K562 (cell line): ENCODE measurements around the gene ENO2. TPM values are rescaled to one million over a fixed set of nuclear protein-coding genes. Genes with fewer than 3 reads are reported as not detected.

Source experiments
- ATAC-seq: fragments of 200-7000 bp; cut with Tn5 transposase; 3 replicates; pipeline ENCODE4 v1.9.1; 2020; ENCODE audit warnings: moderate library complexity
- BruUV-seq: library from RNA; stranded (reverse); fragments of 400-500 nt; replicated peaks from 2 replicates; lab custom pipeline; 2021; lab: Mats Ljungman, UMichigan
- CTCF ChIA-PET: fragments of 300-600 bp; formaldehyde crosslinking; extraction: SDS; loops from one replicate; lab custom pipeline; 2021; ENCODE audit warnings: low intra/inter-chr PET ratio; lab: Yijun Ruan, JAX
- POLR2A ChIA-PET: fragments of 300-600, 350-650 bp; sonication (Branson Sonifier 250); formaldehyde crosslinking; extraction: SDS; loops from one replicate; lab custom pipeline; 2021; ENCODE audit warnings: antibody characterized with exemption, inconsistent platforms; lab: Yijun Ruan, JAX
- DNase-seq, 4 experiments: peaks; one replicate each; pipeline versions ENCODE4 v3.0.0 to v3.0.0-alpha.2; 2011 to 2018; ENCODE audit warnings: low spot score in 3 of 4, mixed read lengths in 3 of 4; ENCODE audit errors: extremely low read depth in 1 of 4
- FAIRE-seq: peaks from 2 replicates; lab custom pipeline; 2011; peaks lifted over from hg19 to GRCh38; lab: Jason Lieb, UNC
- H2AFZ ChIP-seq: 2 replicates; pipeline ENCODE4 v1.6.0; 2011; ENCODE audit warnings: low read depth, low read length, control low read depth, inconsistent platforms
- H3K27ac ChIP-seq: fragments of 200-600 bp; 3 replicates; pipeline ENCODE4 v1.8.0; 2011; ENCODE audit warnings: low read depth, mild to moderate bottlenecking, control low read depth, inconsistent platforms, low read length, moderate library complexity, mixed read lengths; ENCODE audit errors: extremely low read depth
- H3K27me3 ChIP-seq, 2 experiments: fragments of 300-600 bp in 1 of 2; 2 replicates in 1 of 2; 3 replicates in 1 of 2; pipeline versions ENCODE4 v1.6.0 to v1.8.0; 2011; ENCODE audit warnings: inconsistent platforms in 2 of 2, low read length in 2 of 2, mild to moderate bottlenecking in 1 of 2, mixed read lengths in 1 of 2, moderate library complexity in 1 of 2; ENCODE audit not compliant: control insufficient read depth in 2 of 2, insufficient read depth in 2 of 2
- H3K36me3 ChIP-seq: fragments of 300-600 bp; 3 replicates; pipeline ENCODE4 v1.8.0; 2011; ENCODE audit warnings: mild to moderate bottlenecking, low read length, inconsistent platforms; ENCODE audit not compliant: control insufficient read depth, insufficient read depth
- H3K4me1 ChIP-seq, 2 experiments: fragments of 200-600 bp in 1 of 2; replicated peaks in 1 of 2; 2 replicates in 1 of 2; 3 replicates in 1 of 2; pipeline versions ENCODE4 v1.5.1 to v1.8.0; 2011; ENCODE audit warnings: inconsistent platforms in 2 of 2, low read length in 2 of 2, mild to moderate bottlenecking in 1 of 2, mixed read lengths in 1 of 2, moderate library complexity in 1 of 2; ENCODE audit not compliant: control insufficient read depth in 2 of 2, insufficient read depth in 2 of 2
- H3K4me2 ChIP-seq: 2 replicates; pipeline ENCODE4 v1.6.1; 2011; ENCODE audit warnings: low read length, control low read depth, inconsistent platforms, mixed read lengths; ENCODE audit not compliant: insufficient read depth
- H3K4me3 ChIP-seq: fragments of 200-600 bp; sonication (generic), shearing (Covaris generic); 2 replicates; pipeline ENCODE4 v1.5.1; 2016; ENCODE audit warnings: control low read depth, inconsistent platforms
- H3K79me2 ChIP-seq: fragments of 200-600 bp; 3 replicates; pipeline ENCODE4 v1.8.0; 2011; ENCODE audit warnings: low read length, inconsistent platforms; ENCODE audit not compliant: control insufficient read depth, insufficient read depth
- H3K9ac ChIP-seq, 2 experiments: 2 replicates each; pipeline versions ENCODE4 v1.6.0 to v1.6.1; 2011; ENCODE audit warnings: low read depth in 2 of 2, low read length in 2 of 2, control low read depth in 1 of 2, inconsistent platforms in 1 of 2, mild to moderate bottlenecking in 1 of 2, mixed read lengths in 1 of 2; ENCODE audit not compliant: insufficient read depth in 1 of 2
- H3K9me1 ChIP-seq: one replicate; pipeline ENCODE4 v1.6.0; 2011; ENCODE audit warnings: inconsistent platforms, mild to moderate bottlenecking, low read length, moderate library complexity; ENCODE audit not compliant: control insufficient read depth, insufficient read depth
- H3K9me3 ChIP-seq: replicated peaks from 2 replicates; pipeline ENCODE4 v1.5.1; 2011; ENCODE audit warnings: low read depth, low read length, inconsistent platforms; ENCODE audit not compliant: control insufficient read depth, insufficient read depth
- H4K20me1 ChIP-seq: replicated peaks from 2 replicates; pipeline ENCODE4 v1.6.1; 2011; ENCODE audit warnings: low read length, inconsistent platforms, mixed read lengths; ENCODE audit not compliant: control insufficient read depth, insufficient read depth
- ATF1 ChIP-seq, 2 experiments: fragments of 450-650 bp in 1 of 2; IDR thresholded peaks; 2 replicates each; pipeline ENCODE4 v1.6.1; 2016; ENCODE audit warnings: missing compliant biosample characterization in 1 of 2, missing genetic modification characterization in 1 of 2
- ATF7 ChIP-seq: fragments of 450-650 bp; IDR thresholded peaks from 2 replicates; pipeline ENCODE4 v1.7.1; 2014; ENCODE audit warnings: mild to moderate bottlenecking, moderate library complexity
- CGGBP1 ChIP-seq: fragments of 250-450 bp; sonication (Bioruptor Pico); IDR thresholded peaks from 2 replicates; pipeline ENCODE4 v1.9.0; 2021; ENCODE audit warnings: mild to moderate bottlenecking
- CHD2 ChIP-seq: IDR thresholded peaks from 2 replicates; pipeline ENCODE4 v1.6.1; 2011; ENCODE audit warnings: low read depth, low read length
- CTCFL ChIP-seq: IDR thresholded peaks from 2 replicates; pipeline ENCODE4 v1.6.1; 2011; ENCODE audit warnings: borderline replicate concordance, low read depth, mild to moderate bottlenecking, moderate library complexity, low read length; ENCODE audit not compliant: insufficient read depth, poor library complexity, severe bottlenecking
- ELF1 ChIP-seq: fragments of 200-800 bp; sonication (Bioruptor generic); IDR thresholded peaks from 2 replicates; pipeline ENCODE4 v1.6.1; 2016; ENCODE audit warnings: missing genetic modification characterization, missing compliant biosample characterization
- ELK1 ChIP-seq: sonication (generic); formaldehyde crosslinking; IDR thresholded peaks from 2 replicates; pipeline ENCODE4 v1.8.1; 2022; ENCODE audit warnings: missing genetic modification reagents
- FOXO4 ChIP-seq: fragments of 450-650 bp; formaldehyde crosslinking; IDR thresholded peaks from 2 replicates; pipeline ENCODE4 v1.4.0; 2020; ENCODE audit warnings: mild to moderate bottlenecking, moderate library complexity
- HLTF ChIP-seq: fragments of 450-650 bp; IDR thresholded peaks from 2 replicates; pipeline ENCODE4 v1.6.1; 2016
- HSF4 ChIP-seq: fragments of 250-450 bp; sonication (Bioruptor Pico); IDR thresholded peaks from 2 replicates; pipeline ENCODE4 v2.1.2; 2022; ENCODE audit warnings: mild to moderate bottlenecking, moderate library complexity, borderline replicate concordance
- MCM7 ChIP-seq, 2 experiments: fragments of 450-650 bp; IDR thresholded peaks; 2 replicates each; pipeline ENCODE4 v1.6.1; 2016 to 2018
- NCOA6 ChIP-seq: fragments of 450-650 bp; IDR thresholded peaks from 2 replicates; pipeline ENCODE4 v1.6.1; 2017; ENCODE audit warnings: mild to moderate bottlenecking
- POLR3G ChIP-seq: IDR thresholded peaks from 2 replicates; pipeline ENCODE4 v1.6.1; 2011; ENCODE audit not compliant: insufficient read length, insufficient replicate concordance; ENCODE audit errors: extremely low read depth
- RBM39 ChIP-seq: fragments of 200-400 bp; formaldehyde crosslinking; optimal IDR thresholded peaks from 2 replicates; pipeline ENCODE3; 2018; ENCODE audit warnings: low read depth, low read length
- SETDB1 ChIP-seq: IDR thresholded peaks from one replicate; pipeline ENCODE4 v1.6.1; 2012; ENCODE audit warnings: low read length, control low read depth, inconsistent platforms
- ZNF232 ChIP-seq: sonication (generic); formaldehyde crosslinking; IDR thresholded peaks from 2 replicates; pipeline ENCODE4 v1.8.0; 2022; ENCODE audit warnings: mild to moderate bottlenecking, missing genetic modification reagents
- ZNF253 ChIP-seq: fragments of 250-450 bp; sonication (Bioruptor Pico); conservative IDR thresholded peaks from 2 replicates; pipeline ENCODE4 v1.6.1; 2021; ENCODE audit warnings: mild to moderate bottlenecking
- ZNF780A ChIP-seq: fragments of 250-450 bp; sonication (Bioruptor Pico); IDR thresholded peaks from 2 replicates; pipeline ENCODE4 v1.5.0; 2021; ENCODE audit warnings: mild to moderate bottlenecking
- WGBS: fragments of 100-300 bp; shearing (Covaris generic); methylation state at CpG from one replicate; pipeline ENCODE4 v1.1.6; 2016; ENCODE audit warnings: low coverage, mixed read lengths; ENCODE audit not compliant: insufficient coverage; ENCODE audit errors: missing lambda C conversion rate; 5-methylcytosine and 5-hydroxymethylcytosine counted together
- in situ Hi-C: fragments of 300-500 bp; cut with MboI; formaldehyde crosslinking; loops from 4 replicates; pipeline ENCODE4 v1.15.0; 2018; ENCODE audit warnings: inconsistent platforms, mixed read lengths
- intact Hi-C: fragments of 100-400 bp; cut with micrococcal nuclease; formaldehyde crosslinking; loops from 2 replicates; pipeline ENCODE4 v1.14.2; 2022
- polyA plus RNA-seq, 8 experiments: library from polyadenylated mRNA; depleted of rRNA in 4 of 8; stranded (reverse) in 5 of 8; unstranded in 3 of 8; fragments of >200 nt; fragmentation: Nextera tagmentation in 2 of 8; fragmentation: Illumina TruSeq in 1 of 8; extraction: Ambion mirVana in 2 of 8; extraction: Trizol in 1 of 8; gene quantifications; 2 replicates each; pipeline versions ENCODE4 v1.2.1 to v1.2.3, GENCODE V29; 2011 to 2014; ENCODE audit warnings: inconsistent platforms in 1 of 8, missing spikeins in 1 of 8
- total RNA-seq, 7 experiments: library from RNA; depleted of rRNA in 6 of 7; stranded (reverse); fragments of >200 nt in 6 of 7; fragmentation: Illumina TruSeq in 2 of 7; extraction: Trizol in 2 of 7; gene quantifications; 2 replicates each; pipeline versions ENCODE4 v1.2.1 to v1.2.3, GENCODE V29; 2011 to 2021; ENCODE audit warnings: low replicate concordance in 1 of 7

Gene ENO2
- total and polyA plus RNA-seq, 9 of the 15 experiments (the other 6 are each of a cell fraction or from before 2014, with no cell fraction given) = 10.9 to 43.3 (median 21.0) TPM

GRCh38 chr12:6961695-6962284 is 47.4 kb downstream of the ENO2 start:
- peak overlapping the region; percentile 92 to 96 for H3K9ac ChIP-seq
- no peaks in the 10 kb centered on the region for H3K27me3 ChIP-seq
- in situ Hi-C loops (no loop called here), intact Hi-C loops (loop anchor here (10.0 kb wide), 1 partner anchor 223 kb away; the partner anchor contains the start of gene PEX5)
- BruUV-seq = no TSS peak
- peak overlapping the region; percentile 42 for H3K4me3 ChIP-seq
- H3K4me2 ChIP-seq = peak overlapping the region; percentile 95
- H2AFZ ChIP-seq = peak overlapping the region; percentile 89
- no peaks in the 10 kb centered on the region for H4K20me1 ChIP-seq
- H3K9me1 ChIP-seq = no peaks in the 10 kb centered on the region
- DNase-seq = peak; percentile 76 to 90 (median 80)
- H3K79me2 ChIP-seq = peaks cover 10% of the 10 kb centered on the region; the same call in 2 of the 3 replicates
- peak; percentile 85 for ATAC-seq
- H3K4me1 ChIP-seq = peaks cover 44 to 66% of the 10 kb centered on the region in 2 experiments
- no peaks in the 10 kb centered on the region for H3K9me3 ChIP-seq
- peaks cover 23% of the 10 kb centered on the region; the same call in 2 of the 3 replicates for H3K36me3 ChIP-seq
- peak overlapping the region; percentile 96 for H3K27ac ChIP-seq
- WGBS = under 1% methylated on average over 16 of the region's 16 CpGs
- FAIRE-seq = peak; percentile 79
- CTCF ChIA-PET = interaction anchor here (0.5 to 1.8 kb wide), 3 partner anchors 17 to 93 kb away, joined by 3 to 13 read pairs (median 5); partner anchors contain the start of genes C12orf57 and RNU7-1
- POLR2A ChIA-PET = interaction anchor here (0.7 to 8.0 kb wide), 15 partner anchors 10 to 407 kb away, joined by 3 to 98 read pairs (median 4); partner anchors contain the start of genes C12orf57, LPCAT3, RNU7-1 and SPSB2
- no peak for TF ChIP-seq HLTF
- no peak for TF ChIP-seq RBM39
- no peak for TF ChIP-seq POLR3G
- TF ChIP-seq CTCFL = peak; percentile 55
- no peak for TF ChIP-seq ZNF232
- peak; percentile 79; the same call in 1 of the 2 replicates for TF ChIP-seq ELF1 (tag)
- no peak for TF ChIP-seq ZNF780A (CRISPR knock-in tag)
- TF ChIP-seq FOXO4 = no peak
- TF ChIP-seq HSF4 = no peak
- no peak for TF ChIP-seq MCM7 (IDR thresholded peaks at IDR 0.05)
- no peak for TF ChIP-seq ELK1 (CRISPR knock-in tag)
- TF ChIP-seq ATF7 = peak; percentile 51; the same call in 1 of the 2 replicates
- TF ChIP-seq ZNF253 = no peak
- TF ChIP-seq SETDB1 = no peak
- TF ChIP-seq CGGBP1 (CRISPR knock-in tag) = no peak
- TF ChIP-seq ATF1 (CRISPR knock-in tag; IDR thresholded peaks at IDR 0.05) = no peak
- TF ChIP-seq ATF1 (tag; IDR thresholded peaks at IDR 0.05) = no peak; the same call in 1 of the 2 replicates
- TF ChIP-seq NCOA6 = no peak
- TF ChIP-seq CHD2 = no peak
